HG02588 (cell line): Measurements from ENCODE around the gene FREM3.
A peak's percentile ranks its signal among the peaks of the same experiment; 100 is the strongest.
"Not testable (repeated sequence)": the region's sequence is repeated elsewhere in the genome, so short reads cannot be mapped to it uniquely, and the experiment has no call there.

Source experiments
- ATAC-seq: cut with Tn5 transposase; IDR thresholded peaks from one replicate; pipeline ENCODE4 v1.9.1; 2021; ENCODE audit warnings: mild to moderate bottlenecking, moderate library complexity; ENCODE audit not compliant: unreplicated experiment

The FREM3 gene

DNA sequence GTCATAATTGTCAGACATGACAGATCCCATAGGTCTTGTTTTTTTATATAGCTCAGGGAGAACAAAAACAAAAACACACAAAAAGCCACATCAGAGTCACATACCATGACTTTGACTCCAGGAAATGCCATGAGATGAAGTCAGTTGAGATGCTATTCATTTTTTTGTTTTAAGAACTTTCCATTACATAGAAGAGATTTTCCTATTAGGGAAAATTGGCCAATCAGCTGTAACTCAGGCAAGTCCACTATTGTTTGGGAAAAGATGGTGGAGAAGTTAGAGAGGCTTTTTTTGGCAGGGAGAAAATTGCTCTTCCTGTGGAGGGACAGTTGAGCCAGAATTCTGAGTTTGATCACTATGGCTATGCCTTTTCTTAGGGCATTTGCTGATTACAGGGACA, 114.4 kb downstream of the FREM3 start:
- no peak for ATAC-seq

DNA sequence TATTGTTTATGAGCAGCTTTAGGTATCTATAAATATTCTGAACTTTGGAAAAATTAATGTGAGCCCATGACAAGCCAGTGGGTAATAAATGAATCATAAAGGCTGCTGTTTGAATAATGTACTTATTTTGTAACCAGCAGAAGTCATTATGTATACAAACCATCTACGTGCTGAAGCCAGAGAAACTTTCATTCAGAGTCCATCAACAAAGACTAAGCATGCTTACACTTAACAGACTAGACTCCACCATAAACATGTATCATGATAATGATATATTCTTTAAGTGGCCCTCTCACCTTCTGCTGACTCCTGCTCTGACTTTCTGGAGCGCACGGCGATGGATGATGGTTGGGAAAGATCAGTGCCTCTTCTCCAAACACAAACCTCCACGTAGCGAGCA, 114.9 kb downstream of the FREM3 start:
- no peak for ATAC-seq

DNA sequence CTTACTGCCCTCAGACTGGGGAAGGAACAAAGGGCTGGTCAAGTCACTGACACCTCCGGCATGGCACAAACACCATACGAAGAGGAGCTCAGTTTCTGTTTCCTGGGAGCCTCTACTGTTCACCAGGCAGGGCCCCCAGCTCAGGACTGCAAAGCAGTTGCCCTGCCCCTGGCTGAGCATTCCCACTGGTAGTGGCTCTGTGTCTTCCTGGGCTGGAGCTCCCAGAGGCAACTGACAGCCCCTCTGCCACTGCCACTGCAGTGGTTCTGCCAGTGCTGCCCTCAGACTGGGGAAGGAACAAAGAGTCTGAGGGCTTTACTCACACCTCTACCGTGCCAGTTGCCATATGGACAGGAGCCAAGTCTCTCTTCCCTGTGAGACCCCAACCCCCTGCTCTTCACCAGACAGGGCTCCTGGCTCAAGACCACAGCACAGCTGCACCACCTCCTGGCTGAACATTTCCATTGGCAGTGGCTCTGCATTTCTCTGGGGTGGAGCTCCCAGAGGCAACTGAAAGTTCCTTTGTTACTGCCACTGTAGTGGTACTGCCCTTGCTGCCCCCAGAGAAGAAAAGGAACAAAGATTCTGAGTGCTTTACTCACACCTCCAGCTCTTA, 119.0 kb downstream of the FREM3 start:
- no peak for ATAC-seq

DNA sequence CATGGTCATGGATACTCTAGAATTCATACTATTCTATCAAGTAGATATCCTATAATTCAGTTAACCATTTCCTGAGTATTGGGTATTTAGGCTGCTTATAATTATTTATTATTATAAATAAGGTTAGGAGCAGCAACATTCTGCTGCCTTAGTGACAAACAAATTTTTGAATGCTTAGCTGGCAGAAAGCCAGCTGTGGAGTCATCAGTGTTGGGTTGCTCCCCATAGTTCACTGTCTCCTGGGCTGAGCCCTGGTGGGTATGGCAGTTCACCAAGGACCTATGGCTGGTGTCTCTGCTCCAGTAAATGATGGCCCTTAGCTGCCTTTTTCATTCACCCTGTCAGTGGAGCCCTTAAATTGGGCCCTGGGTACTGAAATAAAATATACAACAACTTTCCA, 125.1 kb downstream of the FREM3 start:
- no peak for ATAC-seq

DNA sequence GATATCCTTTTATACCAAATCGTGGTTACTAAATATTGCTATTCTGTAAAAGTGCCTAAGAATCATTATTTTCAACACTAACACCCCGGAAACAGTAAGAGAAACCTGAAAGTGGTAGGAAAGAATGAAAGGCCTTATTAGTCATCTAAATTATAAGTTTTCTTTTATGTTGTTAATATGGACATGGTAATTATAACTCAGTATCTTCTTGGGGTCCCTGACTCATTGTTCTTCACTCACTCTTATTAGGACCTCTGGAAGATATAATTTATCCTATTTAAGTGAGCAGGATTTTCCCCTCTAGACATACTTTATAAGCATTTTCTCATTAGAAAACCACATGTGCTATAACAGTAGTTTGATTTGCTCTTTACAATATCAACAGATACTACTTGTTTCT, 136.0 kb downstream of the FREM3 start:
- ATAC-seq = no peak

DNA sequence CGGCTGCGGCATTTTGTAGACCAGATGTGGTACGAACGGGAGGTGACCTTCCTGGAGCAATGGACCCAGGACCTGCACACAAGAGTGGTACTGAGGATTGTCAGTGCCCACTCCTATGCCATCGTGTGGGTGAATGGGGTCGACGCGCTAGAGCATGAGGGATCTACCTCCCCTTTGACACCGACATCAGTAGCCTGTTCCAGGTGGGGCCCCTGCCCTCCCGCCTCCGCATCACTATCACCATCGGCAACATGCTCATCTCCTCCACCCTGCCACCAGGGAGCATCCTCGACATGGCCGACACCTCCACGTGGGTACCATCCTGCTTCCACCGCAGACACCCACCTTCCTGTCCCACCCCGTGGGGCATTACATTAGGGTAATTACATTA, 140.7 kb downstream of the FREM3 start:
- ATAC-seq = no peak

DNA sequence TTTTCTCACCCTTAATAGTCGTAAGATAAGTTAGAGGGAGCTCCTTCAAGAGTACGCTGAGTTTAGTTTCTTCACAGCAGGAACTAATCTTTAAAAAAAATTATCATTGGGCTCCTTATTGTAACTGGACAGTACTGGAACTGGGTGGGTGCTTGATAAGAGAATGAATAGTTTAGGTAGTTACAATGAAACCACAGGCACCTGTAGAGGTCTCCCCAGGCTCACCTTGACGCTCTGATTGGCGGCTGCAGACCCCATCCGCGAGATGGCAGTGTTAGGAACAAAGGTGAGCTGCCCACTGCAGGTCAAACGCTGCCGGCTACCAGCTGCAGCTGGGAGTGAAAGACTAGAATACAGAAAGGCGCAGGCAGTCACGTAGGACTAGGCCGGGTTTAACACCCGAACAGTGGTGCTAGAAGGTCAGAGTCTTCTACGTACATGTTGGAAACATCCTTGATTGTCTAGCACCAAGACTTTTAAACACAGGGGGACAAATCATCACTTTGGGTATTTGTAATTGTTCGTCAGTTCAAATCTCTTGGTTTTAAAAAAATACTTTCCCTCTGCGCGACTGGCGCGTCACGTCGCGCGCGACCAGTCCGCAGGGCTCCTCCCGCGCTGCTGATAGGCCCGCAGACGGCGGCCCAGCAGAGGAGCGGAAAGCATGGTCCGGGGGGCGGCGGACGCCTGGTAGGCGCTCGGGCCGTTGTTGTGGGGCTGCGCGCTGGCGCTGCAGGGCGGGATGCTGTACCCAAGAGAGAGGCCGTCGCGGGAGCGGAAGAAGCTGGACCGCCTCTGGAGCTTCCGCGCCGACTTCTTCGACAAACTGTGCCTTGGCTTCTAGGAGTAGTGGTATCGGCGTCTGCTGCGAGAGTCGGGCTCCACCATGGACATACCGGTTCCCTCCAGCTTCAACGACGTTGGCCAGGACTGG, 141.4 kb downstream of the FREM3 start:
- peak; percentile 83 for ATAC-seq

- ATAC-seq = no peak
Measured at GRCh38 chr4:143558286-143558685, 142.2 kb downstream of the FREM3 start.

DNA sequence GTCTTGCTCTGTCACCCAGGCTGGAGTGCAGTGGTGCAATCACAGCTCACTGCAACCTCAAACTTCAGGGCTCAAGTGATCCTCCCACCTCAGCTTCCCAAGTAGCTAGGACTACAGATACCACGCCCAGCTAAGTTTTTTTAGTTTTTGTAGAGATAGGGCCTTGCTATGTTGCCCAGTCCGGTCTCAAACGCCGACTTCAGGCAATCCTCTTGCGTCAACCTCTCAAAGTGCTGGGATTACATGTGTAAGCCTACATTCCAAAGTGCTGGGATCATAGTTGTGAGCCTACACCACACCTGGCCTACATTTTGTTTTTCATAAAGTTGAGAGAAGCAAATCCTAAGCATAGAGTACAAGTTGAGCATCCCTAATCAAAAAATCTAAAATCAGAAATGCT, 144.8 kb downstream of the FREM3 start:
- no peak for ATAC-seq

DNA sequence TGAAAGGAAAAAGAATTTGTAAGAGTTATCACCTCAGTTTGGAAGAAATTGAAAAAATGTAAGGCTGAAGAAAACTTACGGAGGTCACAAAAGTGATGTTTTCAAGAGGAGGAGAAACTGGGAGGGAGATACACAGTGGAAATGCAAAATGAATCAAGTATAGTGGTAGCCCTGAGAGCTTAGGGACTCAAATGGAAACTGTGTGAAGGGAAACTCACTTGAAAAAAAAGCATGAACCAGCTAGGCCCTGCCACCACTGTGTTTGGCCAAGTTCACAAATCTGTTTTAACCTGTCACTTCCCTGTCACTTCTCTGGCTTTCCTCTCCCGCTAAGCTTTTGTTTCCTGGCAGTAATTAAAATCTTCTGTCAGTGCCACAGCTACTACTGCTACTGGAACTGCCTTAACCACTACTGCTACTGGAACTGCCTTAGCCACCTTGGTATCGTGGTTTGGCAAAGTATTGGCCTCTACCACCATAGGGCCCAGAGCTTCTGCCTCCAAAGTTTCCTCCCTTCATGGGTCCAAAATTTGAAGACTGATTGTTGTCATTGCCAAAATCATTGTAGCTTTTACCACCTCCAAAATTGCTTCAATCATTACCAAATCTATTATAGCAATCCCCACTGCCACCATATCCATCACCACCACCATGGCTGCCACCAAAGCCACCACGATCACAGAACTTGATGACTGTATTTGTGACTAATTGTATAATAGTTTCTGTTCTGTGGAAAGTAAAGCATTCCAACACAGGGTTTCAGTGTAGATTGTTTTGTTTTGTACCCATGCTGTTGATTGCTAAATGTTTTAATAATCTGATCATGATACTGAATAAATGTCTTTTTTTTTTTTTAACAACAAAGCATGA, 145.5 kb downstream of the FREM3 start:
- ATAC-seq = peak; percentile 57

DNA sequence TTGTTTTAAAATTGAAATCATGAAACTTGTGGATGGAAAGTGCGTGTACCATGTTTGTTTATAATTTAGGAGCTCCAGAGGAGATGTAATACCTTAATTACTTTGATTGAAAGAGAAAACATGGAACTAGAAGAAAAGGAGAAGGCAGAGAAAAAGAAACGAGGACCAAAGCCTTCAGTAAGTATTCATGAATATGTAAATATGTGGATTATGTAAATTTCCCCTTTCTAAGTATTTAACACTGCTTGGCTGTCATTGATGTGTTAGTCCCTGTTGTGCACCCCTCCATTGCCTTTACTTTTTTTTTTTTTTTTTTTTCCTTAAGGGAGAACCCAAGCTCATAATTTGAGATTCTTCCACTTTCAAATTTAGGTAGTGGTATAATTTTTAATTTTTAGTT, 150.5 kb downstream of the FREM3 start:
- ATAC-seq = no peak

- no peak for ATAC-seq
Measured at GRCh38 chr4:143539670-143540023, 160.8 kb downstream of the FREM3 start.

- peak; percentile 41 for ATAC-seq
Measured at GRCh38 chr4:143538979-143539669, 161.4 kb downstream of the FREM3 start.

- ATAC-seq = no peak
Measured at GRCh38 chr4:143531788-143532491, 168.5 kb downstream of the FREM3 start.

- no peak for ATAC-seq
Measured at GRCh38 chr4:143531380-143531779, 169.1 kb downstream of the FREM3 start.

GRCh38 chr4:143528046-143528445, 172.4 kb downstream of the FREM3 start:
- not testable (repeated sequence) for ATAC-seq
